Measurements from ENCODE around the gene SEPHS1. TPM values are rescaled to one million over a fixed set of nuclear protein-coding genes. Genes with fewer than 3 reads are reported as not detected.
"Not testable (repeated sequence)": the region's sequence is repeated elsewhere in the genome, so short reads cannot be mapped to it uniquely, and the experiment has no call there.

The SEPHS1 gene
- total RNA-seq, 1 experiment from 2014 or later = 61.8 TPM

GRCh38 chr10:13331646-13332045, 16.4 kb downstream of the SEPHS1 start:
- Mint-ChIP-seq H3K36me3 (ENCODE audit: insufficient read depth, unreplicated experiment) (peaks cover 8% of the 10 kb centered on the region), H3K9me3 (ENCODE audit: low read depth, unreplicated experiment) (no peaks in the 10 kb centered on the region), H3K4me1 (ENCODE audit: low read depth, unreplicated experiment) (no peaks in the 10 kb centered on the region), H3K4me3 (ENCODE audit: low read depth, unreplicated experiment) (no peak overlapping the region), H3K27ac (ENCODE audit: unreplicated experiment) (no peak overlapping the region), H3K27me3 (ENCODE audit: unreplicated experiment) (no peaks in the 10 kb centered on the region)
- BruUV-seq (replicated peaks) = no TSS peak
- CTCF ChIA-PET = no interaction called here
- no peak for TF ChIP-seq CTCF (IDR thresholded peaks at IDR 0.05; ENCODE audit: unreplicated experiment)
- intact Hi-C loops (cut with micrococcal nuclease; ENCODE audit: unreplicated experiment) = no loop called here
- DNase-seq = no peak

- intact Hi-C loops (cut with micrococcal nuclease; ENCODE audit: unreplicated experiment); DNase-seq; H3K27ac Mint-ChIP-seq (ENCODE audit: unreplicated experiment); H3K4me3 Mint-ChIP-seq (ENCODE audit: low read depth, unreplicated experiment); BruUV-seq (replicated peaks); H3K9me3 Mint-ChIP-seq (ENCODE audit: low read depth, unreplicated experiment); H3K27me3 Mint-ChIP-seq (ENCODE audit: unreplicated experiment); H3K4me1 Mint-ChIP-seq (ENCODE audit: low read depth, unreplicated experiment): not testable (repeated sequence)
- CTCF ChIA-PET = interaction anchor here (0.6 kb wide), 1 partner anchor 11 kb away, joined by 4 read pairs; no protein-coding TSS in a partner anchor
- peaks cover 13% of the 10 kb centered on the region for H3K36me3 Mint-ChIP-seq (ENCODE audit: insufficient read depth, unreplicated experiment)
Observed at GRCh38 chr10:13330980-13331379, 17.1 kb downstream of the SEPHS1 start.

- BruUV-seq (replicated peaks) = no TSS peak
- H3K4me3 Mint-ChIP-seq (ENCODE audit: low read depth, unreplicated experiment) = no peak overlapping the region
- no peaks in the 10 kb centered on the region for H3K4me1 Mint-ChIP-seq (ENCODE audit: low read depth, unreplicated experiment)
- H3K36me3 Mint-ChIP-seq (ENCODE audit: insufficient read depth, unreplicated experiment) = peaks cover 19% of the 10 kb centered on the region
- CTCF ChIA-PET = no interaction called here
- H3K9me3 Mint-ChIP-seq (ENCODE audit: low read depth, unreplicated experiment) = no peaks in the 10 kb centered on the region
- no peak overlapping the region for H3K27ac Mint-ChIP-seq (ENCODE audit: unreplicated experiment)
- H3K27me3 Mint-ChIP-seq (ENCODE audit: unreplicated experiment) = no peaks in the 10 kb centered on the region
- TF ChIP-seq CTCF (IDR thresholded peaks at IDR 0.05; ENCODE audit: unreplicated experiment) = no peak
- no peak for DNase-seq
- intact Hi-C loops (cut with micrococcal nuclease; ENCODE audit: unreplicated experiment) = no loop called here
Observed at GRCh38 chr10:13329565-13329964, 18.5 kb downstream of the SEPHS1 start.

- Mint-ChIP-seq H3K9me3 (ENCODE audit: low read depth, unreplicated experiment) (no peaks in the 10 kb centered on the region), H3K36me3 (ENCODE audit: insufficient read depth, unreplicated experiment) (peaks cover 25% of the 10 kb centered on the region), H3K4me3 (ENCODE audit: low read depth, unreplicated experiment) (no peak overlapping the region), H3K27ac (ENCODE audit: unreplicated experiment) (no peak overlapping the region), H3K27me3 (ENCODE audit: unreplicated experiment) (no peaks in the 10 kb centered on the region), H3K4me1 (ENCODE audit: low read depth, unreplicated experiment) (no peaks in the 10 kb centered on the region)
- intact Hi-C loops (cut with micrococcal nuclease; ENCODE audit: unreplicated experiment) = no loop called here
- TF ChIP-seq CTCF (IDR thresholded peaks at IDR 0.05; ENCODE audit: unreplicated experiment) = no peak
- BruUV-seq (replicated peaks) = no TSS peak
- CTCF ChIA-PET = no interaction called here
- no peak for DNase-seq
Observed at GRCh38 chr10:13328613-13329012, 19.5 kb downstream of the SEPHS1 start.

GRCh38 chr10:13328126-13328525, 20.0 kb downstream of the SEPHS1 start:
- Mint-ChIP-seq H3K4me3 (ENCODE audit: low read depth, unreplicated experiment) (no peak overlapping the region), H3K27ac (ENCODE audit: unreplicated experiment) (no peak overlapping the region), H3K9me3 (ENCODE audit: low read depth, unreplicated experiment) (no peaks in the 10 kb centered on the region), H3K36me3 (ENCODE audit: insufficient read depth, unreplicated experiment) (peaks cover 26% of the 10 kb centered on the region), H3K4me1 (ENCODE audit: low read depth, unreplicated experiment) (no peaks in the 10 kb centered on the region), H3K27me3 (ENCODE audit: unreplicated experiment) (no peaks in the 10 kb centered on the region)
- BruUV-seq (replicated peaks) = no TSS peak
- TF ChIP-seq CTCF (IDR thresholded peaks at IDR 0.05; ENCODE audit: unreplicated experiment) = no peak
- CTCF ChIA-PET = no interaction called here
- intact Hi-C loops (cut with micrococcal nuclease; ENCODE audit: unreplicated experiment) = no loop called here
- DNase-seq = no peak

Measured in Calu3 (cell line).